SK-N-SH (cell line): ENCODE results near the gene KCNN3. TPM values are rescaled to one million over a fixed set of nuclear protein-coding genes. Genes with fewer than 3 reads are reported as not detected.

Experiments
- CTCF ChIA-PET: fragments of 300-600, 350-600 bp; formaldehyde crosslinking; extraction: SDS; loops from one replicate; lab custom pipeline; 2021; lab: Yijun Ruan, JAX
- POLR2A ChIA-PET: fragments of 350-600 bp; sonication (Branson Sonifier 250); formaldehyde crosslinking; extraction: SDS; loops from one replicate; lab custom pipeline; 2020; ENCODE audit warnings: antibody characterized with exemption, inconsistent platforms; lab: Yijun Ruan, JAX
- DNase-seq: peaks from one replicate; pipeline ENCODE4 v3.0.0; 2012
- H2AFZ ChIP-seq: fragments of 200-600 bp; sonication (generic); 2 replicates; pipeline ENCODE4 v1.8.1; 2016; ENCODE audit warnings: antibody characterized with exemption, mild to moderate bottlenecking, low read depth
- H3F3A ChIP-seq: fragments of 200-600 bp; sonication (generic); replicated peaks from 2 replicates; pipeline ENCODE3; 2016; ENCODE audit warnings: antibody characterized with exemption, mild to moderate bottlenecking; ENCODE audit not compliant: insufficient read depth
- H3K27ac ChIP-seq, 2 experiments: fragments of 200-500 bp in 1 of 2; fragments of 200-600 bp in 1 of 2; sonication (Bioruptor generic) in 1 of 2; sonication (generic), shearing (Covaris generic) in 1 of 2; 2 replicates each; pipeline versions ENCODE4 v1.5.1 to v1.6.1; 2014 to 2016; ENCODE audit warnings: low read depth in 2 of 2, inconsistent platforms in 1 of 2, low read length in 1 of 2, mild to moderate bottlenecking in 1 of 2, mixed read lengths in 1 of 2
- H3K27me3 ChIP-seq: fragments of 200-600 bp; sonication (generic), shearing (Covaris generic); 2 replicates; pipeline ENCODE4 v1.6.1; 2016; ENCODE audit warnings: mixed run types; ENCODE audit not compliant: insufficient read depth
- H3K36me3 ChIP-seq, 2 experiments: fragments of 200-500 bp in 1 of 2; fragments of 200-600 bp in 1 of 2; sonication (Bioruptor generic) in 1 of 2; sonication (generic) in 1 of 2; replicated peaks in 1 of 2; 2 replicates each; pipeline versions ENCODE3 to v1.5.1; 2014 to 2016; ENCODE audit warnings: low read length in 1 of 2, mild to moderate bottlenecking in 1 of 2; ENCODE audit not compliant: insufficient read depth in 2 of 2, control insufficient read depth in 1 of 2
- H3K4me1 ChIP-seq, 2 experiments: fragments of 200-500 bp in 1 of 2; fragments of 200-600 bp in 1 of 2; sonication (Bioruptor generic) in 1 of 2; sonication (generic), shearing (Covaris generic) in 1 of 2; 2 replicates each; pipeline versions ENCODE4 v1.5.1 to v1.6.1; 2014 to 2016; ENCODE audit warnings: low read depth in 1 of 2, low read length in 1 of 2, mixed run types in 1 of 2; ENCODE audit not compliant: insufficient read depth in 2 of 2, control insufficient read depth in 1 of 2
- H3K4me2 ChIP-seq: fragments of 200-600 bp; sonication (generic), shearing (Covaris generic); 2 replicates; pipeline ENCODE4 v1.6.1; 2017; ENCODE audit warnings: mixed run types
- H3K4me3 ChIP-seq, 2 experiments: fragments of 200-500 bp in 1 of 2; fragments of 200-600 bp in 1 of 2; sonication (Bioruptor generic) in 1 of 2; sonication (generic), shearing (Covaris generic) in 1 of 2; 2 replicates each; pipeline versions ENCODE4 v1.5.1 to v1.8.1; 2014 to 2016; ENCODE audit warnings: low read depth in 2 of 2, inconsistent platforms in 1 of 2, low read length in 1 of 2, mild to moderate bottlenecking in 1 of 2, mixed read lengths in 1 of 2, moderate library complexity in 1 of 2
- H3K79me2 ChIP-seq: fragments of 200-600 bp; sonication (generic); 2 replicates; pipeline ENCODE4 v1.8.1; 2017; ENCODE audit warnings: mild to moderate bottlenecking; ENCODE audit not compliant: insufficient read depth
- H3K9ac ChIP-seq: fragments of 200-600 bp; sonication (generic); 2 replicates; pipeline ENCODE4 v1.6.1; 2017; ENCODE audit warnings: mixed run types
- H3K9me2 ChIP-seq: fragments of 200-600 bp; sonication (generic); 2 replicates; pipeline ENCODE4 v1.6.1; 2017; ENCODE audit warnings: mixed run types
- H3K9me3 ChIP-seq: fragments of 200-600 bp; sonication (generic); 2 replicates; pipeline ENCODE4 v1.6.1; 2017; ENCODE audit warnings: mixed run types, mild to moderate bottlenecking, moderate library complexity
- H4K20me1 ChIP-seq: fragments of 200-600 bp; sonication (generic); 2 replicates; pipeline ENCODE4 v1.6.1; 2017; ENCODE audit warnings: mild to moderate bottlenecking, mixed run types; ENCODE audit not compliant: insufficient read depth
- CHD2 ChIP-seq: fragments of 150-350 bp; IDR thresholded peaks from 2 replicates; pipeline ENCODE4 v1.6.1; 2018; ENCODE audit warnings: low read length; ENCODE audit not compliant: partially characterized antibody
- EP300 ChIP-seq, 2 experiments: IDR thresholded peaks; 2 replicates each; pipeline versions ENCODE4 v1.4.0 to v1.6.1; 2012; ENCODE audit warnings: borderline replicate concordance in 1 of 2, low read depth in 1 of 2, low read length in 1 of 2
- EZH2phosphoT487 ChIP-seq: fragments of 200-600 bp; sonication (generic); IDR thresholded peaks from 2 replicates; pipeline ENCODE4 v1.6.1; 2017; ENCODE audit warnings: low read depth, mixed run types, mild to moderate bottlenecking, antibody characterized with exemption, moderate library complexity, borderline replicate concordance
- FOXJ3 ChIP-seq: sonication (generic); formaldehyde crosslinking; IDR thresholded peaks from 2 replicates; pipeline ENCODE4 v1.5.1; 2020; ENCODE audit warnings: mild to moderate bottlenecking, missing genetic modification reagents
- IRF3 ChIP-seq: fragments of 150-350 bp; IDR thresholded peaks from 2 replicates; pipeline ENCODE4 v1.6.1; 2016; ENCODE audit warnings: mild to moderate bottlenecking, low read depth, low read length
- JUND ChIP-seq: IDR thresholded peaks from 2 replicates; pipeline ENCODE4 v1.4.0; 2012
- MAX ChIP-seq: IDR thresholded peaks from 2 replicates; pipeline ENCODE4 v1.4.0; 2012; ENCODE audit warnings: low read depth
- MEF2A ChIP-seq: IDR thresholded peaks from 2 replicates; pipeline ENCODE4 v1.4.0; 2012; ENCODE audit warnings: low read depth, borderline replicate concordance
- MXI1 ChIP-seq: IDR thresholded peaks from 2 replicates; pipeline ENCODE4 v1.6.1; 2012; ENCODE audit warnings: mild to moderate bottlenecking, low read depth, low read length, improper control_type of control experiment
- NRF1 ChIP-seq: IDR thresholded peaks from 2 replicates; pipeline ENCODE4 v1.6.1; 2012; ENCODE audit warnings: low read depth, mild to moderate bottlenecking, low read length
- RAD21 ChIP-seq: IDR thresholded peaks from 2 replicates; pipeline ENCODE4 v1.6.1; 2012; ENCODE audit warnings: mild to moderate bottlenecking, low read length
- RFX5 ChIP-seq: IDR thresholded peaks from 2 replicates; pipeline ENCODE4 v1.6.1; 2012; ENCODE audit warnings: mild to moderate bottlenecking, improper control_type of control experiment, low read length
- SMC3 ChIP-seq: IDR thresholded peaks from 2 replicates; pipeline ENCODE4 v1.6.1; 2012; ENCODE audit warnings: low read depth, low read length, improper control_type of control experiment
- TEAD4 ChIP-seq: IDR thresholded peaks from 2 replicates; pipeline ENCODE4 v1.4.0; 2012; ENCODE audit warnings: mild to moderate bottlenecking, borderline replicate concordance; ENCODE audit not compliant: insufficient read depth
- USF1 ChIP-seq: IDR thresholded peaks from 2 replicates; pipeline ENCODE4 v1.4.0; 2012; ENCODE audit warnings: low read depth, borderline replicate concordance
- USF2 ChIP-seq: fragments of 150-350 bp; IDR thresholded peaks from 2 replicates; pipeline ENCODE4 v1.6.1; 2017; ENCODE audit warnings: antibody characterized with exemption, low read length, low read depth, borderline replicate concordance
- YY1 ChIP-seq: IDR thresholded peaks from 2 replicates; pipeline ENCODE4 v1.4.0; 2012; ENCODE audit warnings: low read depth, mild to moderate bottlenecking
- ZBTB33 ChIP-seq: IDR thresholded peaks from 2 replicates; pipeline ENCODE4 v1.4.0; 2012; ENCODE audit warnings: low read depth, borderline replicate concordance
- WGBS: methylation state at CpG from one replicate; pipeline ENCODE4 v1.1.6; 2017; ENCODE audit warnings: low lambda C conversion rate; 5-methylcytosine and 5-hydroxymethylcytosine counted together
- polyA plus RNA-seq, 3 experiments: library from polyadenylated mRNA; depleted of rRNA; stranded (reverse); fragments of >200 nt; gene quantifications; 2 replicates each; pipeline ENCODE4 v1.2.3, GENCODE V29; 2012

Gene KCNN3
- polyA plus RNA-seq, 1 of the 3 experiments (the other 2 are of a cell fraction) = 0.16 TPM

- TF ChIP-seq MEF2A = no peak
- no peak for TF ChIP-seq EP300 (IDR thresholded peaks at IDR 0.05; ENCODE audit: borderline replicate concordance in 1 of 2, low read depth in 1 of 2, low read length in 1 of 2)
- TF ChIP-seq RFX5 = no peak
Observed at GRCh38 chr1:154857441-154858215, 12.5 kb downstream of the KCNN3 start (continued).

GRCh38 chr1:154857022-154857421 is 13.1 kb downstream of the KCNN3 start:
- H3F3A ChIP-seq = no peaks in the 10 kb centered on the region
- no peak for TF ChIP-seq JUND
- TF ChIP-seq EZH2phosphoT487 = no peak
- TF ChIP-seq MXI1 = no peak
- TF ChIP-seq FOXJ3 (CRISPR knock-in tag) = no peak
- no peak overlapping the region for H3K4me3 ChIP-seq
- no peaks in the 10 kb centered on the region for H3K9me2 ChIP-seq
- no peak for DNase-seq
- no peaks in the 10 kb centered on the region for H3K27me3 ChIP-seq
- POLR2A ChIA-PET = interaction anchor here (0.9 to 1.5 kb wide), 2 partner anchors 9 to 15 kb away, joined by 3 read pairs; no protein-coding TSS in a partner anchor
- no peaks in the 10 kb centered on the region for H3K9me3 ChIP-seq
- no peaks in the 10 kb centered on the region for H3K79me2 ChIP-seq
- H3K36me3 ChIP-seq = no peaks in the 10 kb centered on the region
- CTCF ChIA-PET = interaction anchor here (0.9 to 6.2 kb wide), 10 partner anchors 8 to 188 kb away, joined by 3 to 58 read pairs (median 9); partner anchors contain the start of gene KCNN3
- WGBS = 83% methylated on average over 6 of the region's 6 CpGs
- no peak overlapping the region for H3K4me2 ChIP-seq
- no peak overlapping the region for H3K27ac ChIP-seq
- no peaks in the 10 kb centered on the region for H4K20me1 ChIP-seq
- H3K4me1 ChIP-seq = peaks cover 0 to 23% of the 10 kb centered on the region in 2 experiments; a peak in 1 of 4 replicates
- H2AFZ ChIP-seq = no peak overlapping the region
- no peak overlapping the region for H3K9ac ChIP-seq

GRCh38 chr1:154856544-154856943 is 13.5 kb downstream of the KCNN3 start:
- no peak for TF ChIP-seq RFX5
- TF ChIP-seq EZH2phosphoT487 = no peak
- no peak for TF ChIP-seq ZBTB33
- no peak for TF ChIP-seq FOXJ3 (CRISPR knock-in tag)
- no peak for TF ChIP-seq JUND
- TF ChIP-seq SMC3 = no peak
- no peak for TF ChIP-seq TEAD4
- TF ChIP-seq NRF1 = no peak
- TF ChIP-seq MAX = no peak
- TF ChIP-seq YY1 = no peak
- no peak for TF ChIP-seq CHD2
- TF ChIP-seq USF2 = no peak
- no peak for TF ChIP-seq IRF3
- no peak for TF ChIP-seq USF1
- no peak for TF ChIP-seq RAD21
- H3K4me3 ChIP-seq = no peak overlapping the region
- 73% methylated on average over 2 of the region's 3 CpGs for WGBS
- no peaks in the 10 kb centered on the region for H4K20me1 ChIP-seq
- ChIA-PET POLR2A (interaction anchor here (0.9 to 1.5 kb wide), 3 partner anchors 8 to 15 kb away, joined by 3 read pairs; no protein-coding TSS in a partner anchor), CTCF (interaction anchor here (0.9 to 6.2 kb wide), 14 partner anchors 8 to 188 kb away, joined by 3 to 58 read pairs (median 4); partner anchors contain the start of gene KCNN3)
- no peak overlapping the region for H2AFZ ChIP-seq
- no peaks in the 10 kb centered on the region for H3K27me3 ChIP-seq
- no peak overlapping the region for H3K27ac ChIP-seq
- H3K79me2 ChIP-seq = no peaks in the 10 kb centered on the region
- no peaks in the 10 kb centered on the region for H3K9me3 ChIP-seq
- H3K4me2 ChIP-seq = no peak overlapping the region
- H3K9me2 ChIP-seq = no peaks in the 10 kb centered on the region
- no peaks in the 10 kb centered on the region for H3F3A ChIP-seq
- DNase-seq = no peak
- peaks cover 0 to 23% of the 10 kb centered on the region in 2 experiments; a peak in 1 of 4 replicates for H3K4me1 ChIP-seq
- no peak overlapping the region for H3K9ac ChIP-seq
- H3K36me3 ChIP-seq = no peaks in the 10 kb centered on the region
